ENCODE data around the gene CACNA2D3.
A peak's percentile ranks its signal among the peaks of the same experiment; 100 is the strongest.

The CACNA2D3 gene

GRCh38 chr3:54171509-54171908 lies 49.2 kb downstream of the CACNA2D3 start:
- DNase-seq (ENCODE audit: low read depth): no peak

- no peak for DNase-seq (ENCODE audit: low read depth)
Observed at GRCh38 chr3:54171951-54172350, 49.6 kb downstream of the CACNA2D3 start.

GRCh38 chr3:54173371-54173770 lies 51.0 kb downstream of the CACNA2D3 start:
- no peak for DNase-seq (ENCODE audit: low read depth)

- DNase-seq (ENCODE audit: low read depth): peak; percentile 25
Observed at GRCh38 chr3:54176106-54176505, 53.8 kb downstream of the CACNA2D3 start.

GRCh38 chr3:54177816-54178215 lies 55.5 kb downstream of the CACNA2D3 start:
- no peak for DNase-seq (ENCODE audit: low read depth)

GRCh38 chr3:54178376-54178775 lies 56.0 kb downstream of the CACNA2D3 start:
- DNase-seq (ENCODE audit: low read depth): no peak

- no peak for DNase-seq (ENCODE audit: low read depth)
Observed at GRCh38 chr3:54180921-54181320, 58.6 kb downstream of the CACNA2D3 start.

- DNase-seq (ENCODE audit: low read depth): no peak
Observed at GRCh38 chr3:54182242-54182641, 59.9 kb downstream of the CACNA2D3 start.

GRCh38 chr3:54185740-54186139 lies 63.4 kb downstream of the CACNA2D3 start:
- DNase-seq (ENCODE audit: low read depth): no peak

- DNase-seq (ENCODE audit: low read depth): peak; percentile 35
Observed at GRCh38 chr3:54188176-54188791, 65.9 kb downstream of the CACNA2D3 start.

GRCh38 chr3:54191220-54191619 lies 68.9 kb downstream of the CACNA2D3 start:
- DNase-seq (ENCODE audit: low read depth): no peak

- DNase-seq (ENCODE audit: low read depth): no peak
Observed at GRCh38 chr3:54192026-54192425, 69.7 kb downstream of the CACNA2D3 start.

- no peak for DNase-seq (ENCODE audit: low read depth)
Observed at GRCh38 chr3:54193093-54193492, 70.7 kb downstream of the CACNA2D3 start.

- no peak for DNase-seq (ENCODE audit: low read depth)
Observed at GRCh38 chr3:54196360-54196991, 74.1 kb downstream of the CACNA2D3 start.

- no peak for DNase-seq (ENCODE audit: low read depth)
Observed at GRCh38 chr3:54197509-54197908, 75.2 kb downstream of the CACNA2D3 start.

- DNase-seq (ENCODE audit: low read depth): no peak
Observed at GRCh38 chr3:54198556-54198955, 76.2 kb downstream of the CACNA2D3 start.

- no peak for DNase-seq (ENCODE audit: low read depth)
Observed at GRCh38 chr3:54202054-54202453, 79.7 kb downstream of the CACNA2D3 start.

- no peak for DNase-seq (ENCODE audit: low read depth)
Observed at GRCh38 chr3:54202651-54203248, 80.4 kb downstream of the CACNA2D3 start.

GRCh38 chr3:54206874-54207273 lies 84.5 kb downstream of the CACNA2D3 start:
- DNase-seq (ENCODE audit: low read depth): no peak

- DNase-seq (ENCODE audit: low read depth): no peak
Observed at GRCh38 chr3:54211097-54211496, 88.7 kb downstream of the CACNA2D3 start.

GRCh38 chr3:54212723-54213122 lies 90.4 kb downstream of the CACNA2D3 start:
- DNase-seq (ENCODE audit: low read depth): no peak

- DNase-seq (ENCODE audit: low read depth): peak; percentile 34
Observed at GRCh38 chr3:54213907-54214306, 91.6 kb downstream of the CACNA2D3 start.

- DNase-seq (ENCODE audit: low read depth): no peak
Observed at GRCh38 chr3:54214845-54215244, 92.5 kb downstream of the CACNA2D3 start.

- no peak for DNase-seq (ENCODE audit: low read depth)
Observed at GRCh38 chr3:54215521-54215920, 93.2 kb downstream of the CACNA2D3 start.

Measured in fibroblast of gingiva (primary cell).